Hepatocyte (in vitro differentiated cells): ENCODE measurements around the gene CCDC70.

Experiments used
- CTCF ChIP-seq: fragments of 200-600 bp; sonication (generic); IDR thresholded peaks from 2 replicates; pipeline ENCODE4 v1.5.1; 2016; ENCODE audit warnings: antibody characterized with exemption, mild to moderate bottlenecking; ENCODE audit not compliant: poor library complexity
- EZH2 ChIP-seq: fragments of 200-600 bp; sonication (generic); IDR thresholded peaks from 2 replicates; pipeline ENCODE4 v1.6.1; 2016; ENCODE audit warnings: antibody characterized with exemption, mild to moderate bottlenecking, borderline replicate concordance
- EZH2phosphoT487 ChIP-seq: fragments of 200-600 bp; sonication (generic); IDR thresholded peaks from one replicate; pipeline ENCODE4 v1.6.1; 2018; ENCODE audit warnings: antibody characterized with exemption, mild to moderate bottlenecking, low read depth, moderate library complexity; ENCODE audit not compliant: unreplicated experiment, severe bottlenecking

DNA sequence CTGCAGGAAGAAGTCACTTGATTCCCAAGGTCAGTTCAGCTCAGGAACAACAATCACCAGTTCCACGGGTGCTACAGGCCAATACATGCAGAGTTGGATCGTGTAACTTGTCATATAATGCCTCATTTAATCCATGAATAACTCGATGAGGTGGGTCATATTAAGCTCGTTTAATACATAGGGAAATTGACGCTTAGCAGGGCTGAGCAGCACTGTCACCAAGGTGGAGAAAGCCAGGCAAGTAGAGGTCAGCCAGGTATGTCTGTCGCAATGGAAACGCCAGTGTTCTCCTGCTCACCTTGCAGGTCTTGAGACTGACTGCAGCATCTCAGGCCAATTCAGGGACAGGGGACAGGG is 52.3 kb downstream of the CCDC70 start:
- TF ChIP-seq CTCF (no peak), EZH2 (no peak), EZH2phosphoT487 (no peak)
